HCT116 (cell line): ENCODE results near the gene ADARB2. TPM values are rescaled to one million over a fixed set of nuclear protein-coding genes. Genes with fewer than 3 reads are reported as not detected.

Experiments
- ATAC-seq: fragments of 200-7000 bp; cut with Tn5 transposase; 2 replicates; pipeline ENCODE4 v1.9.1; 2020; ENCODE audit warnings: mild to moderate bottlenecking, moderate library complexity
- BruUV-seq: library from RNA; stranded (reverse); fragments of 400-500 nt; replicated peaks from 2 replicates; lab custom pipeline; 2021; lab: Mats Ljungman, UMichigan
- CTCF ChIA-PET: fragments of 300-600 bp; sonication (Branson Sonifier 250); formaldehyde crosslinking; loops from one replicate; lab custom pipeline; 2021; ENCODE audit warnings: antibody characterized with exemption; lab: Charles Lee
- POLR2A ChIA-PET: fragments of 300-600, 350-600 bp; sonication (Branson Sonifier 250); formaldehyde crosslinking; loops from one replicate; lab custom pipeline; 2021; ENCODE audit warnings: antibody characterized with exemption; lab: Charles Lee
- RAD21 ChIA-PET, 2 experiments: fragments of 300-600 bp; sonication (Branson Sonifier 250); formaldehyde crosslinking; loops; one replicate each; lab custom pipeline; 2023; ENCODE audit warnings: low total read pairs in 2 of 2; ENCODE audit not compliant: uncharacterized antibody in 2 of 2, unreplicated experiment in 2 of 2, low non-redundant PET in 1 of 2; lab: Charles Lee
- DNase-seq: peaks from one replicate; pipeline ENCODE4 v3.0.0-alpha.2; 2010; ENCODE audit warnings: low read depth, low spot score
- H2AFZ ChIP-seq: fragments of 200-600 bp; shearing (Covaris generic), sonication (generic); 2 replicates; pipeline ENCODE4 v1.6.1; 2017; ENCODE audit warnings: low read depth, mixed run types, mixed read lengths, antibody characterized with exemption, low read length; ENCODE audit not compliant: poor library complexity, severe bottlenecking
- H3K27ac ChIP-seq: 2 replicates; pipeline ENCODE4 v1.5.1; 2012; ENCODE audit warnings: low read depth, low read length
- H3K27me3 ChIP-seq: fragments of 200-600 bp; sonication (generic); 2 replicates; pipeline ENCODE4 v1.6.1; 2016; ENCODE audit warnings: mixed run types, low read length, mixed read lengths; ENCODE audit not compliant: insufficient read depth
- H3K36me3 ChIP-seq, 2 experiments: fragments of 200-500 bp in 1 of 2; fragments of 200-600 bp in 1 of 2; sonication (Bioruptor generic) in 1 of 2; sonication (generic) in 1 of 2; 2 replicates each; pipeline versions ENCODE4 v1.5.1 to v1.6.1; 2014 to 2016; ENCODE audit warnings: low read length in 2 of 2, inconsistent platforms in 1 of 2, mixed read lengths in 1 of 2, mixed run types in 1 of 2; ENCODE audit not compliant: insufficient read depth in 2 of 2, control insufficient read depth in 1 of 2
- H3K4me1 ChIP-seq, 2 experiments: fragments of 200-600 bp in 1 of 2; sonication (generic) in 1 of 2; 2 replicates each; pipeline versions ENCODE4 v1.5.1 to v1.6.1; 2012 to 2017; ENCODE audit warnings: low read length in 2 of 2, inconsistent platforms in 1 of 2, mild to moderate bottlenecking in 1 of 2, mixed read lengths in 1 of 2, mixed run types in 1 of 2, moderate library complexity in 1 of 2; ENCODE audit not compliant: insufficient read depth in 2 of 2, control insufficient read depth in 1 of 2
- H3K4me2 ChIP-seq: fragments of 200-600 bp; sonication (generic); 2 replicates; pipeline ENCODE4 v1.6.1; 2017; ENCODE audit warnings: mixed run types, low read length, mixed read lengths
- H3K4me3 ChIP-seq, 2 experiments: fragments of 200-600 bp in 1 of 2; sonication (generic) in 1 of 2; replicated peaks in 1 of 2; 2 replicates each; pipeline ENCODE4 v1.5.1; 2011 to 2016; ENCODE audit warnings: low read length in 2 of 2, control low read depth in 1 of 2, low read depth in 1 of 2, mild to moderate bottlenecking in 1 of 2, mixed read lengths in 1 of 2, mixed run types in 1 of 2
- H3K79me2 ChIP-seq: fragments of 200-600 bp; sonication (generic); 2 replicates; pipeline ENCODE4 v1.6.1; 2017; ENCODE audit warnings: mild to moderate bottlenecking, mixed run types, low read length, moderate library complexity, mixed read lengths; ENCODE audit not compliant: insufficient read depth
- H3K9ac ChIP-seq: fragments of 200-600 bp; sonication (generic); 2 replicates; pipeline ENCODE4 v1.6.1; 2016; ENCODE audit warnings: low read length, mixed read lengths
- H3K9me2 ChIP-seq: fragments of 200-600 bp; sonication (generic), shearing (Covaris generic); 2 replicates; pipeline ENCODE4 v1.6.1; 2017; ENCODE audit warnings: mixed run types, mild to moderate bottlenecking, moderate library complexity; ENCODE audit not compliant: insufficient read depth
- H3K9me3 ChIP-seq, 2 experiments: fragments of 200-500 bp in 1 of 2; fragments of 200-600 bp in 1 of 2; sonication (Bioruptor generic) in 1 of 2; sonication (generic) in 1 of 2; 2 replicates each; pipeline ENCODE4 v1.6.1; 2014 to 2017; ENCODE audit warnings: low read length in 2 of 2, mixed read lengths in 2 of 2, inconsistent platforms in 1 of 2, low read depth in 1 of 2, mild to moderate bottlenecking in 1 of 2, mixed run types in 1 of 2, moderate library complexity in 1 of 2; ENCODE audit not compliant: control insufficient read depth in 1 of 2, insufficient read depth in 1 of 2
- H4K20me1 ChIP-seq: fragments of 200-600 bp; sonication (generic), shearing (Covaris generic); 2 replicates; pipeline ENCODE4 v1.6.1; 2017; ENCODE audit warnings: mixed run types, mild to moderate bottlenecking, moderate library complexity; ENCODE audit not compliant: insufficient read depth
- CBX3 ChIP-seq: IDR thresholded peaks from 2 replicates; pipeline ENCODE4 v1.6.1; 2012; ENCODE audit warnings: low read depth
- CTCF ChIP-seq, 3 experiments: fragments of 200-600 bp in 1 of 3; sonication (generic) in 1 of 3; IDR thresholded peaks in 2 of 3; conservative IDR thresholded peaks in 1 of 3; 2 replicates each; pipeline ENCODE4 v1.5.1; 2012 to 2017; ENCODE audit warnings: low read depth in 2 of 3, low read length in 2 of 3, antibody characterized with exemption in 1 of 3, borderline replicate concordance in 1 of 3, control low read depth in 1 of 3, mild to moderate bottlenecking in 1 of 3, mixed read lengths in 1 of 3, mixed run types in 1 of 3, moderate library complexity in 1 of 3; ENCODE audit not compliant: insufficient read depth in 1 of 3
- EZH2phosphoT487 ChIP-seq: fragments of 200-600 bp; IDR thresholded peaks from 2 replicates; pipeline ENCODE4 v1.6.1; 2018; ENCODE audit warnings: antibody characterized with exemption, borderline replicate concordance
- FOSL1 ChIP-seq: IDR thresholded peaks from 2 replicates; pipeline ENCODE4 v1.6.1; 2012; ENCODE audit warnings: low read depth
- JUND ChIP-seq: IDR thresholded peaks from 2 replicates; pipeline ENCODE4 v1.6.1; 2012
- MAX ChIP-seq: IDR thresholded peaks from 2 replicates; pipeline ENCODE4 v1.6.1; 2012
- RAD21 ChIP-seq: IDR thresholded peaks from 2 replicates; pipeline ENCODE4 v1.6.1; 2012; ENCODE audit warnings: low read depth, mild to moderate bottlenecking
- REST ChIP-seq: IDR thresholded peaks from 2 replicates; pipeline ENCODE4 v1.6.1; 2012; ENCODE audit warnings: low read depth
- SRF ChIP-seq: IDR thresholded peaks from 2 replicates; pipeline ENCODE4 v1.6.1; 2012; ENCODE audit warnings: low read depth
- YY1 ChIP-seq: IDR thresholded peaks from 2 replicates; pipeline ENCODE4 v1.6.1; 2011; ENCODE audit warnings: low read length, low read depth, moderate library complexity, mild to moderate bottlenecking; ENCODE audit not compliant: insufficient replicate concordance; ENCODE audit errors: extremely low read depth
- ZBTB33 ChIP-seq: IDR thresholded peaks from 2 replicates; pipeline ENCODE4 v1.6.1; 2011; ENCODE audit warnings: mild to moderate bottlenecking, low read length, moderate library complexity; ENCODE audit not compliant: insufficient replicate concordance; ENCODE audit errors: extremely low read depth
- intact Hi-C: fragments of 100-400 bp; cut with micrococcal nuclease; formaldehyde crosslinking; loops from 2 replicates; pipeline ENCODE4 v1.10.0; 2022
- total RNA-seq: library from RNA; stranded (reverse); gene quantifications from one replicate; pipeline ENCODE4 v1.2.1, GENCODE V29; 2021; ENCODE audit not compliant: unreplicated experiment

Gene ADARB2
- total RNA-seq, 1 experiment from 2014 or later: not detected

- Histone ChIP-seq H3K9ac (no peak overlapping the region), H2AFZ (no peak overlapping the region), H3K79me2 (no peaks in the 10 kb centered on the region), H3K27me3 (0 out of 2 replicates have a peak, but pooled peaks cover 7% of the 10 kb centered on the region), H4K20me1 (no peaks in the 10 kb centered on the region), H3K4me3 (no peak overlapping the region), H3K4me2 (no peak overlapping the region), H3K9me3 (no peaks in the 10 kb centered on the region), H3K9me2 (no peaks in the 10 kb centered on the region), H3K27ac (no peak overlapping the region), H3K36me3 (no peaks in the 10 kb centered on the region), H3K4me1 (no peaks in the 10 kb centered on the region)
- CTCF ChIA-PET: no interaction called here
- POLR2A ChIA-PET: no interaction called here
- ATAC-seq (no peak), DNase-seq (no peak)
- RAD21 ChIA-PET: no interaction called here
- intact Hi-C loops: no loop called here
- TF ChIP-seq CTCF (IDR thresholded peaks at IDR 0.05 in 2 of 3, conservative IDR thresholded peaks at IDR 0.05 in 1 of 3; ENCODE audit: borderline replicate concordance in 1 of 3, insufficient read depth in 1 of 3, low read depth in 2 of 3, low read length in 2 of 3) (no peak), REST (no peak), YY1 (no peak), MAX (no peak), CBX3 (no peak), FOSL1 (no peak), JUND (no peak), SRF (no peak), EZH2phosphoT487 (no peak), ZBTB33 (no peak), RAD21 (no peak)
- no TSS peak for BruUV-seq
Observed at GRCh38 chr10:1572519-1573333, 164.6 kb downstream of the ADARB2 start.
